ENCODE results near the gene POPDC3.

The POPDC3 gene

DNA sequence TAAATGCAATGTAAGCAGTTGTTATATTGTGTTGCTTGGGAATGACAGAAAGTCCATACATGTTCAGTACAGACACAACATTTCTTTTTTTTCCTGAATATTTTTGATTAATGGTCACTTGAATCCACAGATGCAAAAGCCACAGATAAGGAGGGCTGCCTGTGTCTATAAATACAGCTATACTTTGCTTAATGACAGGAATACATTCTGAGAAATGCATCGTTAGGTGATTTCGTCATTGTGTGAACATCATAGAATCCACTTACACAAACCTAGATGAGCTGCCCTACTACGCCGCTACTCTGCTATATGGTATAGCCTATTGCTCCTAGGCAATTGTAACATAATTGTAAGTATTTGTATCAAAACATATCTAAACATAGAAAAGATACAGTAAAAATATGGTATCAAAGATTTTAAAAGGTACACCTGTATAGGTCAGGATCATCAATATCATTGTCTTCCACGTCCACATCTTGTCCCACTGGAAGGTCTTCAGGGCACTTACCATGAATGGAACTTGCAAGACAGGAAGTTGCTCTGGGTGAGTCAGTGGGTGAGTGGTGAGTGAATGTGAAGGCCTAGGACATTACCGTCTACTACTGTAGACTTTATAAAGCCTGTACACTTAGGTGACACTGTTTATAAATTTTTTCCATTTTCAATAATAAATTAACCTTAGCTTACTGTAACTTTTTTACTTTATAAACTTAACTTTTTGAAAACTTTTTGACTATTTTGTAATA lies 27.9 kb upstream of the POPDC3 start:
- no peak overlapping the region for H3K4me3 ChIP-seq (ENCODE audit: low read length)
- no peak for TF ChIP-seq ZNF274 (IDR thresholded peaks at IDR 0.05; ENCODE audit: low read depth, low read length)

DNA sequence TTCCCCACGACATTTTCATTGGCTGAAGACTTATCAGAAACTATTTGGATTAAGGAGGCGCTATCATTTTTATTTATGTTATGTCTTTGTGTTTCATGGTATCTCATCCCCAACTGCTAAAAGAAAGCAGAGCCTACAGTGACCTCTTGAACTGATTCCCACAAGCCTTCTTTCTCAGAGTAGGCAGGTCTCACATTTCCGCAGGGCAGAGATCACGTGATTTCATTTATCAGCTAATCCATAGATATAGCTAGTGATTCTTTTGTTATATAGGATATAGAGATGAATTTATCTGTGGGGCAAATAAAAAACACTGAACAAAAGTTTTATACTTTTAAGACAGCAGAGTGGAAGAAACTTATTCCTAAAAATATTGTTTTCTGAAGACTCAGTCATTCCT lies 25.0 kb upstream of the POPDC3 start:
- H3K4me3 ChIP-seq (ENCODE audit: low read length): no peak overlapping the region
- TF ChIP-seq ZNF274 (IDR thresholded peaks at IDR 0.05; ENCODE audit: low read depth, low read length): no peak

GRCh38 chr6:105204331-105204730 lies 24.5 kb upstream of the POPDC3 start:
- no peak for TF ChIP-seq ZNF274 (IDR thresholded peaks at IDR 0.05; ENCODE audit: low read depth, low read length)
- no peak overlapping the region for H3K4me3 ChIP-seq (ENCODE audit: low read length)

- H3K4me3 ChIP-seq (ENCODE audit: low read length): no peak overlapping the region
- TF ChIP-seq ZNF274 (IDR thresholded peaks at IDR 0.05; ENCODE audit: low read depth, low read length): no peak
Measured at GRCh38 chr6:105202486-105202885, 22.7 kb upstream of the POPDC3 start.

DNA sequence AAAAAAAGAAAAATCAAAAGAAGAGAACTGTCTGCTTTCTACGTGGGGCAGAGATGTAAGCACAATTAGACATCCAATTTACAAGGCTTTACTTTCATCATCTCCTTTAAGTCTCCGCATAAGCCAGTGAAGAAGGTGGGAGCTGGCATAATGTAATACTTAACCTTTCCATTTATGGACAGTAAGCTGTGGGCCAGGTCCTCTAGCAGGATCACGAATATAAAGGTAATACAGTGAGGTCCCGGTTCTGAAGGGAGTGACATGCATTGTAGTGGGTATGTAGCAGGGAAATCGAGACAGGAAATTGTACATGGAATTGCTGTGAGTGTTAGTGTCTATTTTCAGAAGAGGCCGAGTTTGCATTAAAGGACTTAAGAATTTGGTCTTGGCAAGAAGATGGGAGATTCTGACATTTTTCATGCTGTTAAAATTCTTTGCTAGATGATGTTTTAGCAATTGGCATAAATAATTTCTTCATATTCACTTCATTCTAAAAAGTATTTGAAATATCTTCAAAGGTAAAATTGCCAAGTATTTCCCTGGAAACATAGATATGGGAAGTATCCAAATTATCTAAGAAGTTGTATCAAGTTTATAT lies 20.4 kb upstream of the POPDC3 start:
- TF ChIP-seq ZNF274 (IDR thresholded peaks at IDR 0.05; ENCODE audit: low read depth, low read length): no peak
- no peak overlapping the region for H3K4me3 ChIP-seq (ENCODE audit: low read length)

- no peak for TF ChIP-seq ZNF274 (IDR thresholded peaks at IDR 0.05; ENCODE audit: low read depth, low read length)
- H3K4me3 ChIP-seq (ENCODE audit: low read length): no peak overlapping the region
Measured at GRCh38 chr6:105199711-105200110, 19.9 kb upstream of the POPDC3 start.

GRCh38 chr6:105196076-105196475 lies 16.3 kb upstream of the POPDC3 start:
- no peak overlapping the region for H3K4me3 ChIP-seq (ENCODE audit: low read length)
- TF ChIP-seq ZNF274 (IDR thresholded peaks at IDR 0.05; ENCODE audit: low read depth, low read length): no peak

DNA sequence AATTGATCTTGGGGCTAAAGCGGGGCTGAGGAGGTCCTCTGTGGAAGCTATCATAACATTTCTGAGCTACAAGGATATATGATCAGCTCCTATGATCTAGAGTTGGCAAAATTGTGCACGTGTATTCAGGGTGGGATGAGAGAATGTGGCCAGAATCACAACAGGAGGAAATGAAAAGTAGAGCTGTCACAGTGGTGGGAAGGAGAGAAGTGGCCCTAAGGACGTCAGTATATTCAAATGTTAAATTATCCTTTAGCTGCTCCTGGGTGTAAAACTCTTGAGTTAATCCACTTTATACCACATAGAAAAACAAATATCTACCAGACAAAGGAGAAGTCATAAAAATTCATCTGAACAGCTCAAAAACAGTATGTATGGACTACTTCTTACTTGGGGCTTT lies 14.8 kb upstream of the POPDC3 start:
- no peak overlapping the region for H3K4me3 ChIP-seq (ENCODE audit: low read length)
- no peak for TF ChIP-seq ZNF274 (IDR thresholded peaks at IDR 0.05; ENCODE audit: low read depth, low read length)

- no peak for TF ChIP-seq ZNF274 (IDR thresholded peaks at IDR 0.05; ENCODE audit: low read depth, low read length)
Measured at GRCh38 chr6:105194106-105194505, 14.3 kb upstream of the POPDC3 start.

DNA sequence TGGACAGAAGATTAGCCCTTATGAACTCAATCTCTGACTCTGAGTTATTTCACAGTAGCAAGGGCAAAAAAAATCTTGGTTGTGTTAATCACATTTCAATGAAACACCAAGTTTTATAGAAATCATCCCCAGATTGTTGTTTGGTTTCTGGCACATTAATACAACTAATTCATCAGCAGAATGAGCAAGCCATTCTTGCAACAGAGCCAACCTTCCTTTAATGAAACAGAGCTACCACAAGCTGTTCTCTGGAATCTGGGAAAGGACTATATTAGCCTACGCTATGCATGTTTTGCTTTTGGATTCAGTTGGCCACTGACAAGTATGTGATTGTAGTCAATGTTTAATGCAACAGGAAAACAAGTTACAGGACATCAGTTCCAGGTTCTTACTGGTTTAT lies 13.8 kb upstream of the POPDC3 start:
- no peak overlapping the region for H3K4me3 ChIP-seq (ENCODE audit: low read length)

More at GRCh38 chr6:105194106-105194505, 14.3 kb upstream of the POPDC3 start:
- H3K4me3 ChIP-seq (ENCODE audit: low read length): no peak overlapping the region

GRCh38 chr6:105192707-105193465 lies 13.1 kb upstream of the POPDC3 start:
- no peak for TF ChIP-seq ZNF274 (IDR thresholded peaks at IDR 0.05; ENCODE audit: low read depth, low read length)
- no peak overlapping the region for H3K4me3 ChIP-seq (ENCODE audit: low read length)

More for the DNA sequence above, 13.8 kb upstream of the POPDC3 start:
- no peak for TF ChIP-seq ZNF274 (IDR thresholded peaks at IDR 0.05; ENCODE audit: low read depth, low read length)

GRCh38 chr6:105191351-105191750 lies 11.5 kb upstream of the POPDC3 start:
- no peak for TF ChIP-seq ZNF274 (IDR thresholded peaks at IDR 0.05; ENCODE audit: low read depth, low read length)
- no peak overlapping the region for H3K4me3 ChIP-seq (ENCODE audit: low read length)

DNA sequence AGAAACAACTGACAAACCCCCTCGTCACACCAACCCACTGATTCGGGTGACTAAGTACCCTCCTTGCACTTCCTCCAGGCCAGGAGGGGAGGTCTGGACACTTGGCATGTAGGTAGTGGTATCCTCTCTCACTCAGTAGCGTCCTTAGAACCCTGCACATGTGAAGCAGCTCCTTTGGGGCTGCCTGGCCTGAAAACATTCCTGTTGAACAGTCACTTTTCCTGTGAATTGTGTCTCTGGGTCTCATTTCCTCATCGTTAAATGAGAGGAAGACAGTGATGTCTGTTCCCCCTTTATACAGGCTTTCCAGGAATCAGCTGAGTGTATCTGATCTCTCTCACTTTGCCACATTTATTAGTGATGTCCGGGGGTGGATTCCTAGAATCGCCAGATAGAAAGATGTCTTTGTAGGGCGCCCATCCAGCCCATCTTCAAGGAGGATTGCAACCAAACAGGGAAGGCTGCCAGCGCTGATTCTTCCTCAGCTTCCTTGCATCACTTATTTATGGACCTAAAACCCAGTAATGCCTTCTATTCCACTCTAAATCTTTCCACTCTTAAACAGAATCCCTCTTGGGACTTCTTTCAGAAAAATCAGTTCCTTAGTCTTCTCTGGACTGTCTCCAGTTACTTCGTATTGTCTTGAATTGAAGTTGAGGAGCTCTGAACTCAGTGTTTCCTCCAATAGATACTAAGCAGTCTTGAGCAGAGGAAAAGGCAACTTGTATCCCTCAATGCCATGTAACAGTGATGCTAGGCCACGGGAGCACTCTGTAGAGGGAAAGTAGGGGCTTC lies 9.4 kb upstream of the POPDC3 start:
- H3K4me3 ChIP-seq (ENCODE audit: low read length): no peak overlapping the region
- no peak for TF ChIP-seq ZNF274 (IDR thresholded peaks at IDR 0.05; ENCODE audit: low read depth, low read length)

DNA sequence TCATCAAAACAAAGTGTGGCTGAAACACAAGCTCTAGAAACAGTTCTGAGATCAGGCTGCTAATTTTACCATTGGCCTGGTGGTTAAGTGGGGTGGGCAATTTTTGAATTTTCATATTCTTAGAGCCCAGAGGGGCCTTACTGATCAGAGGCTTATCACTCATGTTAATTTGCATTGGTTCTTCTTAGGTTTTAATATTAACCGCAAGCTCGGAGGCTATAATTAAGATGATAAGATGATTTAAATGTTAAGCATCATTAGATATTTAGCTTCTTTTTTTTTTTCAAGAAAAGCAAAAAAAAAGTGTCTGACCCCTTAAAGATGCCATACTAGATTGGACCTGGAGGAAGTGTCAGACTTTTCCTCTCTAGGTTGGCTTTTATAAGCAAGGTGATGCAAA lies 8.4 kb upstream of the POPDC3 start:
- TF ChIP-seq ZNF274 (IDR thresholded peaks at IDR 0.05; ENCODE audit: low read depth, low read length): no peak
- H3K4me3 ChIP-seq (ENCODE audit: low read length): no peak overlapping the region

Measured in GM08714 (cell line).